SKM-1 (cell line): ENCODE measurements around the gene OR2AJ1.
A peak's percentile ranks its signal among the peaks of the same experiment; 100 is the strongest.

Experiments used
- DNase-seq: peaks from one replicate; lab custom pipeline; 2025; ENCODE audit not compliant: unreplicated experiment; lab: John Stamatoyannopoulos, UW

The OR2AJ1 gene, protein sequence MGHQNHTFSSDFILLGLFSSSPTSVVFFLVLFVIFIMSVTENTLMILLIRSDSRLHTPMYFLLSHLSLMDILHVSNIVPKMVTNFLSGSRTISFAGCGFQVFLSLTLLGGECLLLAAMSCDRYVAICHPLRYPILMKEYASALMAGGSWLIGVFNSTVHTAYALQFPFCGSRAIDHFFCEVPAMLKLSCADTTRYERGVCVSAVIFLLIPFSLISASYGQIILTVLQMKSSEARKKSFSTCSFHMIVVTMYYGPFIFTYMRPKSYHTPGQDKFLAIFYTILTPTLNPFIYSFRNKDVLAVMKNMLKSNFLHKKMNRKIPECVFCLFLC

DNA sequence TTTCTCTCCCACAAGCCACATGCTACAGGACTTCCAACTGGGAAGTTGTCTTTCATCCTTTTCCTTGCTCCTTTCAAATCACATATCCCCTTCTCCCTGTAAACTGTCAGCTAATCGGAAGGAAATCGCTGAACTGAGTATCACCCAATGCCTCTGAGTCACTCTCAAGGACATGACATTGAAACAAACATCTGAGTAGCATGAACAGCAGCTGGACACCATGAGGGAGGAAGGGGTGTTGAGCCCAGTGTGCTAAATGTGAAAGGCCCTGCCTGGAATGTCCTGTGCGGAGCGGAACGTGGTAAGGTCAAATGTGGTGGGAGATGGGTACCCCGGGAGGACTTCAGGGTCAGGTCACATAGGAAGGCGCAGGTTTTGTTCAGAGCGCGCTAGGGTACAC lies at the start of gene OR2AJ1:
Gene OR2AJ1, plus strand, starts transcription at position 22 of the 400 bp plus-strand sequence. CDS start 8,880 bp downstream, outside the sequence.
- no peak for DNase-seq

DNA sequence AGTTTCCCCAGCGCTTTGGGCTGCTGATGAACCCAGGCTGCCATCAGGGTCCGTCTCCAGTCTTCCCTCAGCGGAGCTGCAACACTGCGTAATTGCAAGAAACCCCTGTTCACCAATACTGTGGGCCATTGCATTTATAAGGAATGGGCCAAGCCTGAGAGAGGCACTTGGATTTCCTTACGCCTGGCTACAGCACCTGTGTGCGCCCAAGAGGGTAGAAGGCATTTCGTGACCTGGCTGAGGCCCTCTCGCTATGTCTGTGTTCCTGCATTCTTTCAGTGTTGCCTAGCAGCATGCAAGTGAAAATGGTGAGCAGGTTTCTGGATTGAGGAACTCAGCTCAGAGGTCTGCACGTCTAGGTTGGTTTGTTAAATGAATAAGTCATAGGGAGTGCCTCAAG lies 41.3 kb upstream of the OR2AJ1 start:
- no peak for DNase-seq

DNA sequence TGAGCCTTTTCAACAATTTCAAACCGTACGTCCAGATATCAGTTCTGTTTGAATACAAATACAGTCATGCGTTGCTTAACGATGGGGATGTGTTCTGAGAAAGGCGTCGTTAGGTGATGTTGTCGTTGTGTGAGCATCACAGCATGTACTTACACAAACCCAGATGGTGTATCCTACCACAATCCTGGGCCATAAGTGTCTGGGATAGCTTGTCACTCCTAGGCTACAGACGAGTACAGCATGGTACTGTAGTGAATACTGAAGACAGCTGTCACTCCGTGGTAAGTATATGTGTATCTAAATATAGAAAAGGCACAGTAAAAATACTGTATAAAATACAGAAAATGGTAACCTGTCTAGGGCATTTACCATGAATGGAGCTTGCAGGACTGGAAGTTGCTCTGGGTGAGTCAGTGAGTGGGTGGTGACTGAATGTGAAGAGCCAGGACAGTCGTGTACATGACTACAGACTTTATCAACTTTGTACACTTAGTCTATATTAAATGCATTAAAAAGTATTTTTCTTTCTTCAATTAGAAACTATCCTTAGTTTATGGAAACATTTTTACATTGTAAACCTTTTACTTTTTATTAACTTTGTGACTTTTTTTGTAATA lies 39.8 kb upstream of the OR2AJ1 start:
- DNase-seq = no peak

DNA sequence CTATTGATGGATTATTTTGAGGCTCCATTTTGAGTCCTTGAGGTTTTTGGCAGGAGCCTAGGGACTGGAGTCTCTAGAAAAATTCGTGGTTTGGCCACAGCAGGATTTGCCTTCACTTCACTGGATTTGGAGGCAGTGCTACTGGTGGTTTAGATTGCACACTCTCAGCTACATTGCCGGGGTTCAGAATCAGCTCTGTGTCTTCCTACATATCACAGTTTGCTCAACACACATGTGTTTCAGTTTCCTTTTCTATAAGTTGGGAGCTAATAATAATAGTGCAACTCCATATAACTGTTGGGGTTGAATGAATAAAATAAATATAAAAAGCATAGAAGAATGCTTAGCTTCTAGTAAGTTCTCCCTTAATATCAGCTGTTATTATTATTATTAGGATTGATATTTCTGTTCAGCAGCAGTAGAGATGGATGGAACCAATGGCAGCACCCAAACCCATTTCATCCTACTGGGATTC lies 29.5 kb upstream of the OR2AJ1 start, which contains the start of gene OR2W3:
Gene OR2W3, plus strand, starts transcription at position 425 of the 475 bp plus-strand sequence. Its CDS starts 0 bp downstream, at position 425.
- DNase-seq = no peak

DNA sequence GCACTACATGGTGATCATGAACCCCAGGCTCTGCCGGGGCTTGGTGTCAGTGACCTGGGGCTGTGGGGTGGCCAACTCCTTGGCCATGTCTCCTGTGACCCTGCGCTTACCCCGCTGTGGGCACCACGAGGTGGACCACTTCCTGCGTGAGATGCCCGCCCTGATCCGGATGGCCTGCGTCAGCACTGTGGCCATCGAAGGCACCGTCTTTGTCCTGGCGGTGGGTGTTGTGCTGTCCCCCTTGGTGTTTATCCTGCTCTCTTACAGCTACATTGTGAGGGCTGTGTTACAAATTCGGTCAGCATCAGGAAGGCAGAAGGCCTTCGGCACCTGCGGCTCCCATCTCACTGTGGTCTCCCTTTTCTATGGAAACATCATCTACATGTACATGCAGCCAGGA lies 28.7 kb upstream of the OR2AJ1 start:
- no peak for DNase-seq

DNA sequence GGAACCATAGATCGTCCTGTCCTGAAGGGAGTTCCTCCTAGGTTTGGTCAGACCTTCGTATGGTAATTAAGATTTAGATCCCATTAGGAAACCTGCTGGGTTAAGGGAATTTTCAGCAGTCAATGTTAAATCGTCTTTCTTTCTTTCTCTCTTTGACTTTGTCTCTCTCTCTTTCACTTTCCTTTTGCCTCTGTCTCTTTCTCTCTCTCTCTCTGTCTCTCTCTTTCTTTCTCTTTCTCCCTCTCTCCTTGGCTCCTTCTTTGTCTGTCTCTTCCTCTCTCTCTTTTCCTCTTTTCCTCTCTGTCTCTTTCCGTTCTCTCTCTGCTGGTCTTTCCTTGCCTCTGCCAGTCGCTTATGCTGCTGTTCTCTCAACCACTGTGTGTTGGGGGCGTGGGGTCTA lies 20.6 kb upstream of the OR2AJ1 start:
- no peak for DNase-seq

DNA sequence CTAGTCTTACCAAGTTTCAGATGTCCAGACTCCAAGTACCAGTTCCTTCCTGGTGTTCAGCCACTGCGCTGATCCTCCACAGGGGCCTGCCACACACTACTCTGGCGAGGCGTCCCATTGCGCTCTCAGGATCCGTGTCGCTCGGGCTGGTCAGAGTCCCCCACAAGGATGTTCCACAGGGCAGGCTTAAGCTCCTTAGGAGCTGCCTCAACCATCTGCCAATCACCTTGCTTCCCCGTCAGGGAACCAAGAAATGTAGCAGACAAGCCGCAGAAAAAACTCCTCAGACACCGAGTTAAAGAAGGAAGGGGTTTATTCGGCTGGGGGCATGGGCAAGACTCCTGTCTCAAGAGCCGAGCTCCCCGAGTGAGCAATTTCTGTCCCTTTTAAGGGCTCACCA lies 19.5 kb upstream of the OR2AJ1 start:
- no peak for DNase-seq

DNA sequence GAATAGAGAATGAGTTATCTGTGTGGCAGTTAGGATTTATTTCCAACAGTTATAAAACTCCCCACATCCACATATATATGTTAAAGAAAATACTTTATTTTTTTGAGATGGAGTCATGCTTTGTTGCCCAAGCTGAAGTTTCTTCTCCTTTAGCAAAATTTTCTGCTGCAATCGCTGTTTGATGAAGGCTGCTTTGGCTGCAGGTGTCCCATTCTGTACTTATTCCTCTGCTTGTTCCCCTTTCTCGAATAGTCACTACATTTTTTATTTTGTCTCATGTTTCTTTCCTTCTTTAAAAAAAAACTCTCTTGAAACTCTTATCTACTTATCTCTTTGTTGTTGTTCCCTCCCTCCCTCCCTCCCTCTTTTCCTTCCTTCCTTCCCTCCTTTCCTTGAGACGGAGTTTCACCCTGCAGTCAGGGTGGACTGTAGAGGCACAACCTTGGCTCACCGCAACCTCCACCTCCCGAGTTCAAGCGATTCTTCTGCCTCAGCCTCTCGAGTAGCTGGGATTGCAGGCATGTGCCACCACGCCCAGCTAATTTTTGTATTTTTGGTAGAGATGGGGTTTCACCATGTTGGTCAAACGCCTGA lies 18.7 kb upstream of the OR2AJ1 start:
- DNase-seq = no peak

DNA sequence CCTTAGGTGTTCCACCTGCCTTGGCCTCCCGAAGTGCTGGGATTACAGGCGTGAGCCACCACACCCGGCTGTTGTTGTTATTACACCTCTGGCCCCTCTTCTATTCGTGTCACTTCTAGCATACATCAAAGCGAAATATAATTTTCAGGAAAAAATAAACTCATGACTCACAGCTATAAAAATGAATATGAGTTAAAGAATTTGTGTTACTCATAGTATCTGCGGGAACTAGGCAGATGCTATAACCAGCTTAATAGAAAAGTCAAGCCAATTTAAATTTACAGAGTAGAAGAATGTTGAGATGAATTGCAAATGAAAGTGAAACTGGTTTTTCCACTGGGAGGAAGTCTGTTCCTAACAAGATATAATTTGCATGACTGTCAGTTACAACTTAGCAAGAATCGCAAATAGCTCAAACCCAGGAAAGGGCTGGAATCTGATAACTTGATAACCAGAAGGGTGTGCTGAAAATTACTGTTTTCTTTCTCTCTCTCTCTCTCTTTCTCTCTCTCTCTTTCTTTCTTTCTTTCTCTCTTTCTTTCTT lies 18.1 kb upstream of the OR2AJ1 start:
- no peak for DNase-seq

DNA sequence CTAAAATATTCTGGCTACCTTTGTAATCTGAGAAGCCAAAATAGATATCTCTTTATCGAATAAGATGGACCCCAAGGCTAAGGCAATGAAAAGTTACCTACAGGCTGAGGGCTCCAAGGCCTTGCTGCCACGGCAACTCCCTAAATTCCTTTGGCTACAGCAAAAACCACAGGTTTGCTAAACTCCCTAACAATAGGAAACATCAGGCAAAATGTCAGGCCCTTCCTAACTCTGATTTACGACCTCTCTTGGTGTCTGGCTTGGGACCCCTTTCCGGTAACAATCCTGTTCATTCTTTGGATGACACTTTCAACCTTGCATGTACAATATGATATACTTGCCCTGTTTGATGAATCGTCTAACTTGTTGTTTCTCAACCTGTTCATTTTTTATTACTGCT lies 15.9 kb upstream of the OR2AJ1 start:
- no peak for DNase-seq

DNA sequence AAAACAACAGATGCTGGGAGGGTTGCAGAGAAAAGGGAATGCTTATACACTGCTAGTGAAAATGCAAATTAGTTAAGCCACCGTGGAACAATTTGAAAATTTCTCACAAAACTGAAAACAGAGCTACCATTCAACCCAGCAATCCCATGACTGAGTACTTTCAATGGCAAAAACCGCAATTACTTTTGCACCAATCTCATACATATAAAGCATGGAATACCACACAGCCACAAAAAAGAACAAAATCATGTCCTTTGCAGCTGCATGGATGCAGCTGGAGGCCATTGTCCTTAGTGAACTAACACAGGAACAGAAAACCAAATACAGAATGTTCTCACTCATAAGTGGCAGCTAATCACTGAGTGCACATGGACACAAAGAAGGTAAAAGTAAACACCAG lies 10.9 kb upstream of the OR2AJ1 start:
- no peak for DNase-seq

DNA sequence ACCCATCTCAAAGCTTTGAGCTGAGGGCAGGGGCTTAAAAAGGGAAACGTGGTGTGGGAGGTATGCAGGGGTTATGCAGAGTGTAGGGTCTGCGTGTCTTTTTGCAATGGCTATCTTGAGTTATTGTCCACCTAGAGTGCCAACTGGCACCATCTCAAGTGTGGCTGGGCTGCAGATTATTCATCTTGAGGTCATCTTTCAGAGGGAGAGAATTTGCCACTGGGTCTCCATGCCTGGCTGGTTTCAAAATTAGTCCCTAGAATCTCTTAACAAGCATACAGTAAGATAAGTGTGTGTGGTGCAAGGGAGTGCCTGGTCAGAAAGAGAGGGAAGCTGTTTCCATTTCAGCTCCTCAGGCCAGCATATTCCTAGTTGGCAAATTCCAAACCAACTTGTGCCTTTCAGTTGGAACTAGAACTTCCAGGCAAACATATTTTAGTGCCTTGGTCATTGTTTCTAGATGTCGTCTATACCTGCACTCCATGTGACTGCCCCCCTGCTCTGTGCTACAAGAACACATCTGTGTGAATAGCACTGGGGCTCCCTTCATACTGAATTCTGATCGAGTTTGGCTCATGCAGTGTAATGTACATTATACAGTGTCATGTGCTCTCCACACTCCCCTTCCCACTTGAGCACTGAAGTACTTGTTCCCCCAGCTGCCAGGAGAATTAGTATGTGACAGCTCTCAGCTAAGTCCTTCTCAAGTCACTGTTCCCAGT lies 9.6 kb upstream of the OR2AJ1 start:
- DNase-seq = no peak

DNA sequence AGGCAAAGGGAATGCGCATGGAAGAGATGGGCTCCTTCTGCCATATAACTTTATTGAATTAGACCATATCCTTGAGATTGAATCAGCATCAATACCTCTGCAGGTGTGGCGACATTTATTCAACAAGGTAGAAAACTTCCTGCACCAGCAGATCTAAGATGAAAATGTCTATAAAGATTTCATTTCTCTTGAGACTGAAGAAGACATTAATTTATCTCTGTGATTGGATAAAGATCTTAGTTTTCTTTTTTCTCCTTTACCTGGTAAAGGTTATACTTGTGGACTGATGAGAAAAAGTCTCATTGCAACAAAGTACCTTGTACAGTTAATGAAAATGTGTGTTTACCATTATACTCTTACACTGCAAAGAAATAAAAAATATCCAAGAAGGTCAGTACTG lies 4.7 kb upstream of the OR2AJ1 start, which contains the start of gene OR2T8:
Gene OR2T8, plus strand, starts transcription at position 301 of the 400 bp plus-strand sequence. CDS start 766 bp downstream, outside the sequence.
- no peak for DNase-seq

DNA sequence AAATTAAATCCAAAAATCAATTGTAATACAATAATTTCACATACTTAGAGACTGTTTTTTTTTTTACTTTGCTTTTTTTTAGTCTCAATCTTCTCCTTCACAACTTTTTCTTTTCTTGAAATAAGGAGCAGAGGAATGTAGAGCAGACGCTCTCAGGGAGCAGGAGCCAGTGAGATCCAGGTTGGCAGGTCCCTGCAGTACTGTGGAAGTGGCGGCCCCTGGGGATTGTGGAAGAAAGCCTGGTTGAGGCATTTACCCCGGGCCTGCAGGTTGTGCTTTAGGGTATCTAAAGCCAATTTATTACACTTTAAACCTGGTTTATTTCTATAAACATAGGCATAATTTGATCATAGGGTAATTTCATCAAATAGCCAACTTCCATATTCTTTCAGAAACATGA lies 748 bp upstream of the OR2AJ1 start:
- no peak for DNase-seq

DNA sequence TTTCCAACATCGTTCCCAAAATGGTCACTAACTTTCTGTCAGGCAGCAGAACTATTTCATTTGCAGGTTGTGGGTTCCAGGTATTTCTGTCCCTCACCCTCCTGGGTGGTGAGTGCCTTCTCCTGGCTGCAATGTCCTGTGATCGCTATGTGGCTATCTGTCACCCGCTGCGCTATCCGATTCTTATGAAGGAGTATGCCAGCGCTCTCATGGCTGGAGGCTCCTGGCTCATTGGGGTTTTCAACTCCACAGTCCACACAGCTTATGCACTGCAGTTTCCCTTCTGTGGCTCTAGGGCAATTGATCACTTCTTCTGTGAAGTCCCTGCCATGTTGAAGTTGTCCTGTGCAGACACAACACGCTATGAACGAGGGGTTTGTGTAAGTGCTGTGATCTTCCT lies 9.3 kb downstream of the OR2AJ1 start:
- DNase-seq = no peak

DNA sequence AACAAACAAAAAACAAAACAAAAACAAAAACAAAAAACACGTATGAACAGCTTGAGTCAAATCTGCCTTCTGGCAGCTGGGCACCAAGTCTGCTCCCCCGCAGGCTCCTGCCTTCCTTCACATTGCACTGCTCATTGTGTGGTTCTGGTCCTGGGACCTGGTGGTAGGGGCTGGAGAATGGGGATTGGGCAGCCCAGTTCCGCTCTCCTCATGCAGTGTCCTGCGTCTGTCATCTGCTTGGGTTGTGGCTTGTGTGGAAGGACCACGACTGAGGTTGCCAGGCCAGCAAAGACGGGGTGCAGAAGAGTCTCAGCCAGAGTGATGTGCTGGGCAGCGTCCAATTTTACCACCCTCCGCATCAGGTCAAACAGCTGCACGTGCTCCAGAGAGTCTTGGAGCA lies 11.1 kb downstream of the OR2AJ1 start:
- DNase-seq = no peak

DNA sequence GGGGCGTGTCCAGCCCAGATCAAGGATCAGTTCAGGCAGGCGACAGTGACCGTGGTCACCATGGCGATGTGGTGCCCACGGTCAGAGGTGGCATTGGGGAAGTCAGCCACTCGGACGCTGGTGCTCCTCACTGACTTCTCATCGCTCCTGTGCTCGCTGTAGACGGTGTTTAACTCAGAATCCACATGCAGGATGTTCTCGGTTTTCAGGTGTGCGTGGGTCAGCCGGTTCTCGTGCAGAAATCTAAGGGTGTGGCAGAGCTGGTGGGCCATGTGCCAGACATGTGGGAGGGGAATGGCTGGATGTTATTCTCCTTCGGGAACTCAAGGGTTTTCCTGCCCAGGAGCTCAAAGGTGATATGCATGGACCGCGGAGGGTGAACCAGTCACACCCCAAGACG lies 11.7 kb downstream of the OR2AJ1 start:
- DNase-seq = no peak

DNA sequence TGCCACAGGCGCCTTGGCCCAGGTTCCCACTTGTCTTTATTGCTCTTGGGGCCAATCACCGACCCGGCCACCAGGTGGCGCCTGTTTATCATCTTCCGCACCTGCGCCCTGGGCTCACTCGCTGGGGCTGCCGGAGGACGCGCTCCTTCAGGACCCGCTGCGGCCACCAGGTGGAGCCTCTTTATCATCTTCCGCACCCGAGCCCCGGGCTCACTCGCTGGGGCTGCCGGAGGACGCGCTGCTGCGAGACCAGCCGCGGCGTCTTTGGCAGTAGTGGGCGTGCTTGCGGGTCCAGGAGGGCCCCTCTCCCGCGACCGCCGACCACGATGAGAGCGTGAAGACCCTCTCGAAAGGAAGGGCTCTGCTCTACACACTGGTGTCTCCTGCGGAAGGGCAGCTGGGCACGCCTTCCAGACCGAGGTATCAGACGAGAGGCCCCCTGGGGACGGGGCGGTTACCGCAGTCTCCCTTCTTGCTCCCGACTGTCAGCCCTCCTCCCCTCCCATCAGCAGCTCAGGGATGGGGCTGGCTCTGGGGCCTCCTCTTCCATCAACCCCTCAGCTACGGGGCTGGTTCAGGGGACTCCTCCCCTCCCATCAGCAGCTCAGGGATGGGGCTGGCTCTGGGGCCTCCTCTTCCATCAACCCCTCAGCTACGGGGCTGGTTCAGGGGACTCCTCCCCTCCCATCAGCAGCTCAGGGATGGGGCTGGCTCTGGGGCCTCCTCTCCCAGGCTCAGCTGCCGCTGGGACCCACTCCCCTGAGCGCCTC lies 12.5 kb downstream of the OR2AJ1 start:
- DNase-seq = peak; percentile 89

DNA sequence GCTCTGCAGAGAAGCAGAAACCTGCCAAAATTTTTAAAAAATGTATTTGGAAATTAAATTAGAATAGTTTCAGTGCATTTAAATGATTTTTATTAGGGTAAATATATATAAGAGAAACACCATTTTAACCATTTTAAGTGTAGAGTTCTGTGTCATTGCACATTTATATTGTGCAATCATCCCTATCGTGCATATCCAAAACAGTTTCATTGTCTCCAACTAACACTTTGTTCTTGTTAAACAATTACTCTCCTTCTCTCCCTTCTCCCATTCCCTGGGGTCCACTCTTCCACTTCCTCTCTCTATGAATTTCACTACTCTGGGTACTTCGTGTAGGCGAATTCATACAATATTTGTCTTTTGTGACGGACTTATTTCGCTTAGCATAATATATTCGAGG lies 17.9 kb downstream of the OR2AJ1 start:
- no peak for DNase-seq

DNA sequence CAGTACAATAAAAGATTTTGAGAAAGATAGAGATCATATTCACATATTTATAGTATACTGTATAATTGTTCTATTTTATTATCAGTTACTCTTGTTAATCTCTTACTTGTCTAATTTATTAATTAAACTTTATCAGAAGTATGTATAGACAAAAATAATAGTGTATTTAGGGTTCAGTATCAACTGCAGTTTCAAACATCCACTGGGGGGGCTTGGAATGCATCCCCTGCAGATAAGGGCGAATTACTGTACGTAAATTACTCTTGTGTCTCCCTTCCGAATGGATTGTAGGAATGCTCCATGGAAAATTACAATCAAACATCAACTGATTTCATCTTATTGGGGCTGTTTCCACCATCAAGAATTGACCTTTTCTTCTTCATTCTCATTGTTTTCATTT lies 23.9 kb downstream of the OR2AJ1 start, which contains the start of gene OR2L8:
Gene OR2L8, plus strand, starts transcription at position 301 of the 400 bp plus-strand sequence. Its CDS starts 0 bp downstream, at position 301.
- DNase-seq = no peak
